OCI-LY3 (cell line): ENCODE results near the gene AASS.

Source experiments
- CTCF ChIP-seq: fragments of 200-600, 300-600 bp; sonication (generic); IDR thresholded peaks from 2 replicates; pipeline ENCODE4 v1.5.1; 2014; ENCODE audit warnings: antibody characterized with exemption, low read length, low read depth
- EZH2phosphoT487 ChIP-seq: fragments of 200-600 bp; shearing (Covaris generic); IDR thresholded peaks from 2 replicates; pipeline ENCODE4 v1.6.1; 2018; ENCODE audit warnings: antibody characterized with exemption, mixed run types, low read depth

GRCh38 chr7:122148081-122148480 lies 4.0 kb upstream of the AASS start:
- TF ChIP-seq CTCF (no peak), EZH2phosphoT487 (no peak)
